NCI-H1092 (cell line): ENCODE measurements around the gene MYNN.

Experiments
- DNase-seq: peaks from one replicate; lab custom pipeline; 2025; lab: John Stamatoyannopoulos, UW

The MYNN gene

GRCh38 chr3:169777822-169778221 is 4.6 kb downstream of the MYNN start:
- no peak for DNase-seq

DNA sequence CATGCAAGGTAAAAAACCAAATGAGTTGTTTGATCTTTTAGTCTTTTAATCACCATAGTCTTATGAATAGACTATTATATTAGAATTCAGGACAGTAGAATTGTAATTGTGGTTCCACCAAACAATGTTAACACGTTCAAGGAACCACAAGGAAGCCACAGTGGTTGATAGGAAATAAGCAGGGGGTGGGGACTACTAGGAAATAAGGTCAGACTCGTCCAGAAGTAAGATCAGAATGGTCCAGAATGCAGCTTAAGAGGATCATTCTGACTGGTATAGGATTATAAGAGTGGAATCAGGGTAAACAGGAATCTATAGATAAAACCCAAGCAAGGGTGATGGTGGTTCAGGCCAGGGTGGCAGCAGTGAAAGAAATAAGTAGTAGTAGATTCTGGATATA is 7.5 kb downstream of the MYNN start:
- no peak for DNase-seq

- DNase-seq, result no peak
Observed at GRCh38 chr3:169781209-169781855, 8.1 kb downstream of the MYNN start.

DNA sequence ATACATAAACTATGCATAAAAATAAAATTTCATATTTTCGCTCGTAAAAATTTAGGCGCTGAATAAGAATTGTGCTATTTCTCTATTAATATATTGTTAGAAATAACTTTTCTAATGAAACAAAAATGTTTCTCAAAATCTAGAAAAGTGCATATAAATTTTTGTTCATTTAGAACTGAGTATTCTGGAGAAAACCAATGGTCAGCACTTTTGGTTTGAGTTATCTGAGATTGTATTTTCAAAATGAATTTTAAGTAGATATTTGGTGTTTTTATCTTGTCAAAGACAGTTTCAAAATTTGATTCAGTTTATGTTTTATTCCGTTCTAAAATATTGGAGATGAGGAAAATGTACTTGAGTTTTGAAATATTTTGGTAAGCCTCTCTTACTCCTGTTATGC is 13.9 kb downstream of the MYNN start:
- DNase-seq, result no peak

DNA sequence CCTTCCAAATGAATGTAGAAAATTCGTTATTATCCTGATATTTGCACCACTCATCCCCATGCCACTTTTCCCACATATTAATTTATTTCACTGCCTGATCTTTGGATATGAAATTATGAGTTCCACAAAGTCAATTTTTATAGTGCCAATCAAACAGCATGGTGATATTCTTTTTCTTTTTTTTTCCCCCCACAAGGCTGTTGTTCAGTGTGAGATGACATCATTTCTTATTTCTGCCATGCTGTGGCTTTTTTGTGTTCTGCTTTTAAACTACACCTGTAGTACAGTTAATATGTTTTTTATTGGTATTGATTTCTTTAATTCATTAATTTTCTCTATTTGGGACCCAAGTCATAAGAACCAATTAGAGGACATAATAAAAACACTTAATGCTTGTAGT is 14.6 kb downstream of the MYNN start:
- no peak for DNase-seq

DNA sequence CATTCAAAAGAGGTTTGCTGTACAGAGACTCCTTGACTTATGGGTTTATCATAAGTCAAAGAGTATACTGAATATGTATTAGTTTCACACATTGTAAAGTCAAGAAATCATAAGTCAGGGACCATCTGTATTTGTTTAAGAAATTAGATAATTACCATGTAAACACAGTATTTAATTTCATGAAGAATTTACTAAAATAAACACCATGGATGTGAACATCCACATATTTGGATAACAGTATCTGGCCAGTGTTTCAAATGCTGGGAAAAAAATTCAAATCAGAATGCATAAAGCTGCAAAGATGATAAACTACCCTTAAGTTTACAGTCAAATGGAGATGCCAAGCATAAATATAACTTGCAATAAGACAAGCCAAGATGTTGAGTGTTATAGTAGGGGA is 17.0 kb downstream of the MYNN start:
- DNase-seq, result no peak

DNA sequence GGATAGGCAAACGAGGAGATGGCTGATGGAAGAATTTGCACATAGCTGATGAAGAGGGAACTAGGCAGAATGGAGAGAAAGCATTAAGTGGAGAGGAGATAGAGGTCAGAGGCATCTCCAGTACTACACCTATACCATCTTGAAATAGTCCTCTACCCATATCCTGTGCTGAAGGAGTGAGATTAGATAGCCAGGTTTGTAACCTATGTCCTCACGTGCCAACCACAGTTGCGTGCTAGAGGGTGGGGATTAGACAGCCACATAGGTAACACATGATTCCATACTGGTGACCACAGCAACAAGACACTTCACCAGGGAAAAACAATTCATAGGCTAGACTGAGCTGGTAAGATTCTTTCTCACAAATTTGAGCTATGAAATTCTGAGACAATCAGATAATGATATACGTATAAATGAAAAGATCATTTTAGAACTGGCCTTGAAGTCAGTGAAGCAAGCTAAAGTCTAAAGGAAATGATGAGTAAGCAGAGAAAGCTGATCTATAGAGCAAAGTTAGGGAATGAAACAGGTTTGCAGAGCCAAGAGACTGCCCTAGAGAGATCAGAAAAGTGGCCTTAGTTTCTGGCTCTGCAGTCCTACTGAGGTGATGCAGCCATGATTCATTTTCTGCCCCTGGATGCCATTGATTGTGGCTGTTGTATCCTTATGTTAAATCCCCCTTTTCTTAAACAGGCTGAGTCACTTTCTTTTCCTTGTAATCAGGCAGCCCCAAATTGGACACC is 17.7 kb downstream of the MYNN start:
- DNase-seq, result no peak

DNA sequence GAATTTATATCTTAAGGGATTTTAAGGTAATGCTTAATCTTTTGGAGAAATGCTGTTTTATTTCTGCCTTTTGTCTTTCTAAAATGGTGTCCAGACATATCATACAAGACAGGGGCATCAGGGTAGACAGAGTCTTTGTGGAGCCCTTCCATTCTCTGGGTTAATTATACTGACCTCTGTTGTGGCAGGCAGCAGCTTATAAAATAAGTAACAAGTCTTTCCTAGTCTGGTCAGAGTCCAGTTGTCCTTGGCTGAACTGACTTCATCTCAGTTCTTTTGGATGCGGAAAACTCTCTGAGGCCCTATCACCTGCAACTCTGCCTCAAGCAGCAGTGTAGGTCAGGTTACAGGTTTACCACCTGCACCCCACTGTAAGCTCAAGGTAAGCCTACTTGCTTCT is 19.2 kb downstream of the MYNN start:
- no peak for DNase-seq

- no peak for DNase-seq
Observed at GRCh38 chr3:169804681-169805080, 31.5 kb downstream of the MYNN start.

DNA sequence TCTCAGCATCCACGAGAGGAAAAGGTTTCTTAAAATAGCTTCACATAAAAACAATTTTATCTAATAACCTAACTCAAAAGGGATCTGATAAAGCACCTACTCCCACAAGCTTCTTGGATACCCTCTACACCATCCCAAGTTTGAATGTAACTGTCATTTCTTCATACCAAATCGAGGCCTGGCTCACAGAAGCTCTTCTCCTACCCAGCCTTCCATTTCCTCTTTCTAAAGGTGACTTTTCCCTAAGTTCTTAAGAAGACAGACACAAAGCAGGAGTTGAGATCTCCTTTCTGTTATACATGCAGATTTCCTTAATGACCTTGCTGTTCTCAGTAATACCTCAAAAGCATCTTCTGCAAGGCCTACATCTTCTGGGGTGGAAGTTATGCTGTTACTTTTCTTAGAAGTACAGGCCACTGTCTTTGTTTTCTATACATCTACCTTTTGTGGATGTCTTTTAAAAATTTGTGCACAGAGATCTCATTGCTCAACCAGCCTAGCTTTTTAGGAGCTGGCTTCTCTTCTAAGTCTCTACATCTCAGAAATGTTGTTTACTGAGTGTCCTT is 36.1 kb downstream of the MYNN start:
- DNase-seq, result no peak

GRCh38 chr3:169811631-169812331 is 38.6 kb downstream of the MYNN start:
- DNase-seq, result peak; percentile 28

- peak; percentile 87 for DNase-seq
Observed at GRCh38 chr3:169812332-169813235, 39.4 kb downstream of the MYNN start, which contains the start of the genes LRRC34 and LRRIQ4. LRRC34 (minus strand) TSS chr3:169812904; CDS start chr3:169812548, 356 bp downstream. LRRIQ4 (plus strand) TSS chr3:169812870; CDS start chr3:169821922, 9,052 bp downstream.

DNA sequence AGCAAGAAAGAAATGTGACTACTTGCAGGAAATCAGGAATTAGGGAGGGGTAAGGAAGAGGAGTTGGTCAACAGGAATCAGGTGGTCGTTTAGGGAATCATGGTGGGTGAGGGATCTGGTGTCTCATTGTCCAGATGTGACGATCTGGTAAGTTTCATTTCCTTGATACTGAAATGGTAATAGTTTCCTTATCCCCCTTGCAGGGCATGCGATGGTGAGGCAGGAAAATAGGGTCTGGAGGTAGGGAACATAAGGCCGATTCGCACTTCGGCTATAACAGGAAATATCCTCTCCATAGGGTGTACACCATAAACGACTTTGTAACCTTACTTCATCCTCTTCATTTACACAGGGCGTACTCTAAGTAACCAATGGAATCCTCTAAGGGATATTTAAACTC is 40.1 kb downstream of the MYNN start:
- no peak for DNase-seq

- DNase-seq, result peak; percentile 26
Observed at GRCh38 chr3:169813757-169814517, 40.7 kb downstream of the MYNN start.

DNA sequence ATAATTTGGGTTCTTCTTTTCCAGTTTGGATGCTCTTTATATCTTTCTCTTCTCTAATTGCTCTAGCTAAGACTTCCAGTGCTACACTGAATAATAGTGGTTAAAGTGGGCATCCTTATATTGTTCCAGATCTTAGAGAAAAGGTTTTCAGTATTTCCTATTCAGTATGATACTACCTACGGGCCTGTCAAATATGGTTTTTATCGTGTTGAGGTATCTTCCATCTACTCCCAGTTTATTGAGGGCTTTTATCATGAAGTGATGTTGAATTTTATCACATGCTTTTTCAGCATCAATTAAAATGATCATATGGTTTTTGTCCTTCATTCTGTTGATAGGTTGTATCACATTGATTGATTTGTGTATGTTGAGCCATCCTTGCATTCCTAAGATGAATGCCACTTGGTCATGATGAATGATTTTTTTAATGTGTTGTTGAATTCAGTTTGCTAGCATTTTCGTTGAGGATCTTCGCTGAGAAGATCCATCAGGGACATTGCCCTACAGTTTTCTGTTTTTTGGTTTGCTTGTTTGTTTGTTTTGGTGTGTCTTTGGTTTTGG is 42.5 kb downstream of the MYNN start:
- no peak for DNase-seq

DNA sequence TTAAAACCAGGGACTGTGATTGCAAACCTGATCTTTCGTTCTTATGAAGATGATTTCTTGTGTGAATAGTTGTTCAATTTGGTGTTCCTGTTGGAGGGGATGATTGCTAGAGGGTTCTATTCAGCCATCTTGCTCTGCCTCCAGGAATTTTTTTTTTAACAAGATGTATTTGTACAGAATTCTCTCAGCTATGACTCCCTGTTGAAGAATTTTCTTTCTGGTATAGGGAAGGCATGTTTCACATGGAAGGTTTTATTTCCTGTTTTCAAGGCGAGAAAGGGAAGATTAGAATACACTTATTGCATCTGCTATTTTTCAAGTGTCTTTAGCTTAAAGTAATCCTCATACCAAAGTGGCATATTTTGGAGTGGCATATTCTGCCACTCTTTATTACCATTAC is 45.1 kb downstream of the MYNN start:
- DNase-seq, result no peak

- DNase-seq, result no peak
Observed at GRCh38 chr3:169822091-169822490, 48.9 kb downstream of the MYNN start.

DNA sequence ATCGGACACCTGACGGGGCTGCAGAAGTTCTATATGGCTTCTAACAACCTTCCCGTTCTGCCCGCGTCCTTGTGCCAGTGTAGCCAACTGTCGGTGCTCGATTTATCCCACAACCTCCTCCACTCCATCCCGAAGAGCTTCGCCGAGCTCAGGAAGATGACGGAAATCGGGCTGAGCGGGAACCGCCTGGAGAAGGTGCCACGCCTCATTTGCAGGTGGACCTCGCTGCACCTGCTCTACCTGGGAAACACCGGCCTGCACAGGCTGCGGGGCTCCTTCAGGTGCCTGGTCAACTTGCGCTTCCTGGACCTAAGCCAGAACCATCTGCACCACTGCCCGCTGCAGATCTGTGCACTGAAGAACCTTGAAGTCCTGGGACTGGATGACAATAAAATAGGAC is 49.3 kb downstream of the MYNN start:
- no peak for DNase-seq

- peak; percentile 14 for DNase-seq
Observed at GRCh38 chr3:169822983-169823382, 49.8 kb downstream of the MYNN start.

GRCh38 chr3:169825316-169825715 is 52.1 kb downstream of the MYNN start:
- DNase-seq, result no peak

DNA sequence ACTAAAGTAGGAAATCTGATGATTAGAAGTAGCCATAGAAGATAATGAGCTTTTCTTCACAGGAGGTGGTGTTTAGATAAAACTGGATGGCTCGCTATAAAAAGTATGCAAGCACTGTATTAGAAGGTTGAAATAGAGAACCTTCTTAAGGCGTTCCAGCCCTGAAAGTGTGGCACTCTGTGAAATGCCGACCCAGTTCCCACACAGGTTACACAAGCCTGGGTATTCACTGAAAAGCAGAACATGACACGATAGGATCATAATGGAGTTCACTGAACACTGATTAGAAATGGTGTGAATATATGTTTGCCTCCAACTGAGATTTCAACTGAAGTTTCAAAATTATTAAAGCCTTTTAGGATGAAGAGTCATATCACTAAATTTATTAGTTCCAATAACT is 54.5 kb downstream of the MYNN start:
- no peak for DNase-seq
